GM12891 (cell line): ENCODE measurements around the gene LIF.
A peak's percentile ranks its signal among the peaks of the same experiment; 100 is the strongest.

Experiments used
- DNase-seq: peaks from one replicate; pipeline ENCODE4 v3.0.0; 2011; ENCODE audit warnings: low spot score; ENCODE audit not compliant: insufficient read length
- FAIRE-seq: peaks from 2 replicates; lab custom pipeline; 2011; peaks lifted over from hg19 to GRCh38; lab: Jason Lieb, UNC
- PAX5 ChIP-seq: IDR thresholded peaks from 2 replicates; pipeline ENCODE4 v1.6.1; 2011; ENCODE audit warnings: low read length, moderate library complexity, mild to moderate bottlenecking; ENCODE audit not compliant: insufficient read depth, severe bottlenecking
- POLR2A ChIP-seq: IDR thresholded peaks from 2 replicates; pipeline ENCODE4 v1.6.1; 2011; ENCODE audit warnings: low read depth, low read length, control low read depth
- POLR2AphosphoS5 ChIP-seq: IDR thresholded peaks from 2 replicates; pipeline ENCODE4 v1.6.1; 2011; ENCODE audit warnings: low read depth, low read length, control low read depth
- POU2F2 ChIP-seq: IDR thresholded peaks from 2 replicates; pipeline ENCODE4 v1.6.1; 2011; ENCODE audit warnings: low read depth, mild to moderate bottlenecking, control low read depth, low read length, moderate library complexity
- SPI1 ChIP-seq: IDR thresholded peaks from 2 replicates; pipeline ENCODE4 v1.6.1; 2011; ENCODE audit warnings: low read depth, low read length, control low read depth
- TAF1 ChIP-seq: IDR thresholded peaks from 2 replicates; pipeline ENCODE4 v1.6.1; 2011; ENCODE audit warnings: low read depth, low read length, control low read depth

The LIF gene

DNA sequence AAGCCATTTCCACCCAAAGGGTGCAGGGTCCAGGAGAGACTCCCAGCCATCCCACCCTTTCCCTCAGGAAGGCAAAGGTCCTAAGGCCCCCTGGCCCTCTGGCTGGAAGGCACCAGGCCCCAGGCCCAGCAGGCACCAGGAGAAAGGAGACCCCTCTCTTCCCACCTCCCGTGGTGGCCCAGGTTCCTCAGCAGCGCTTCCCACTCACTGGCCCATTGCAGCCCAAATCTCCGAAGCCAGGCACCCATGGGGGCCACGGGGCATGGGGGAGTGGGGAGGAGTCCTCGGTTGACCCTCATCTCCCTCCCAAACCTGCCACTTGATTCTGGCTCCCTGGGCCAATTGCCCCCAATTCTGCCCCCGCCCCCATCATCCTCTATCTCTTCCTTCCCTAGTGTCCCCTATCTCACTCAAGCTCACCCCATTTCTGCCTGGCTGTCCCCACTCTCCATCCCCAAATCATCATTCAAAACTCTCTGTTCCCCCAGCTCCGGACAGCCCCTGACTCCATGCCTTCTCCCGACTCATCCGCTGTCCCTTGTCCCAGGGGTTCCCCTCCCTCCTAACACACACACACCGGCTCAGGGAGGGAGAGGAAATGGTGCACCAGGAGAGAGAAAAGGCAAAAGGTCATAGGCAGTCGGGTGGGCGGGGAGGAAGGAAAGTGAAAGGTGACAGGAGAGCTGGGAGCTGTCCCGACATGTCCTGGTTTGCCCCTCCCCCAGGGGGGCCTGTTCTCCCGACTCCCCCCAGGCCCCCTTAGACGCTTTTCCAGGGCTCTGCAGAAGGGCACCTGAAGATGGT, 1.2 kb downstream of the LIF start:
- DNase-seq (no peak), FAIRE-seq (no peak)
- TF ChIP-seq PAX5 (no peak), TAF1 (no peak), POLR2A (no peak), SPI1 (no peak), POLR2AphosphoS5 (no peak), POU2F2 (no peak)

DNA sequence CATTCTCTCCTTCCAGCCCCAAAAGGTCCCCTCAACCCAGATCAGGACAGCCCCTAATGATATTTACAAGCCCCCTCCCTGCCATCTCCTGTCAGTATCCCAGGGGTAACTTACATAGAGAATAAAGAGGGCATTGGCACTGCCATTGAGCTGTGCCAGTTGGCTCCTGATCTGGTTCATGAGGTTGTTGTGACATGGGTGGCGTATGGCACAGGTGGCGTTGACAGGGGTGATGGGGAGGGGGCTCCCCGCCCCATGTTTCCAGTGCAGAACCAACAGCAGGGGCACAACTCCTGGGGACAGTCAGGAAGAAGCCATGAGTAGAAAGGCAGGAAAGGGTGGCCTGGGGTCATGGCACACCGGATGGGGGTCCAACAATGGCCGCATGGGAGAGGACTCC, 1.9 kb downstream of the LIF start:
- no peak for TF ChIP-seq POLR2A
- no peak for TF ChIP-seq POLR2AphosphoS5
- no peak for TF ChIP-seq PAX5
- TF ChIP-seq TAF1: no peak
- no peak for TF ChIP-seq POU2F2
- no peak for TF ChIP-seq SPI1
- DNase-seq: no peak
- FAIRE-seq: no peak

DNA sequence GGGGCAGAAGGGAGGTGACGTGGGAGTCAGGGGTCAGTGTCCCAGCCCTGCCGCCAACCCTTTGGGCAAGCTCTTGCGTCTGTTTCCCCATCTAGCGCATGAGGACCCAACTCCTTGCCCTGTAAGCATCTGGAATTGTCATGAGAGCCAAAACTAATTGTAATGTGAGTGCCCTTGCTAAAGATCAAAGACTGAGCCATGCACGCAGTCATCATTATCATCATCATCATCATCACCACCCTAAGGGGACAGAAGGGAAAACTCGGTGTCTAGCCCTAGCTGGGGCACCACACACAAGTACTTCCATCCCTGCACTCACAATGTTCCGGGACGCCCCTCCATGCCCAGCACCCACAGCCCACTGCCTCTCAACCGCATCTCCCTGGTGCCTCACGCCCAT, 2.5 kb downstream of the LIF start:
- FAIRE-seq (no peak), DNase-seq (no peak)
- TF ChIP-seq TAF1 (no peak), SPI1 (no peak), POLR2AphosphoS5 (no peak), PAX5 (no peak), POU2F2 (no peak), POLR2A (no peak)

GRCh38 chr22:30243661-30244060, 2.9 kb downstream of the LIF start:
- FAIRE-seq (no peak), DNase-seq (no peak)
- no peak for TF ChIP-seq PAX5

DNA sequence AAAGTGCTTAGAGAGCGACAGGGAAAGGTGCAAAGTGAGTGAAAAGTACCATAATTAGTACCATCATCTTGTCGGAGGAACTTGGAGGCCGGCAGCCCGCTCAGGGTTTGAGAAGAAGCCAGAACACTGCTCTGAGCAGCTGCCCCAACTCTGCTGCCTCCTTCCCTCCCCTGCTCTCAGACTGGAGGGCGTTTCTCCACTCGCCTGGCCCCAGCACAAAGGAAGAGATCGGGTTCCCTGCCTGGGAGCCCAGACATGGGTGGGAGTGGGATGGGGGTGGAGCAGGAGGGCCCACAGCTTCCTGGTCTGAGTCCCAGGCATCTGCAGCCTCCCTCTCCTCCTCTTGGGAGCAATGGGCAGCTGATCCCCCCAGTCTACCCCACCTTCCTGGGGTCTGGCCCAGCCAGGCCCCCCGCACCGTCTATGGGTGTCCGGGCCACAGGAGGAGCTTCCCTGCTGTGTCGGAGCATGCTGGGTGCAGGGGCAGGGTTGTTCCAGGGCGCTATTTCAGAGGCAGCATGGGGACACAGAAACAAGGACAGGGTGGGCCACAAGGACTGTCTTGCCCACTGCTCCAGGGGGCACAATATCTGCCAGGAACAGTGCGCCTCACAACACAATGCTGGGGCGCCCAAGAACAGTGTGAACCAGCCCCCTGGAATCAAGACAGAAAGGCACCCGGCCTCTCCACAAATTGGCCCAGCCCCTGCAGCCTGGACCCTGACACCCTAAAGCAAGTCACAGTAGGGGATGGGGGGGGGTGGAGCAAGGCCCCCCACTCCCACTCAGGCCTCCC, 4.8 kb downstream of the LIF start:
- TF ChIP-seq SPI1 (no peak), PAX5 (no peak), POU2F2 (no peak), TAF1 (no peak), POLR2A (no peak), POLR2AphosphoS5 (no peak)
- DNase-seq (no peak), FAIRE-seq (no peak)

DNA sequence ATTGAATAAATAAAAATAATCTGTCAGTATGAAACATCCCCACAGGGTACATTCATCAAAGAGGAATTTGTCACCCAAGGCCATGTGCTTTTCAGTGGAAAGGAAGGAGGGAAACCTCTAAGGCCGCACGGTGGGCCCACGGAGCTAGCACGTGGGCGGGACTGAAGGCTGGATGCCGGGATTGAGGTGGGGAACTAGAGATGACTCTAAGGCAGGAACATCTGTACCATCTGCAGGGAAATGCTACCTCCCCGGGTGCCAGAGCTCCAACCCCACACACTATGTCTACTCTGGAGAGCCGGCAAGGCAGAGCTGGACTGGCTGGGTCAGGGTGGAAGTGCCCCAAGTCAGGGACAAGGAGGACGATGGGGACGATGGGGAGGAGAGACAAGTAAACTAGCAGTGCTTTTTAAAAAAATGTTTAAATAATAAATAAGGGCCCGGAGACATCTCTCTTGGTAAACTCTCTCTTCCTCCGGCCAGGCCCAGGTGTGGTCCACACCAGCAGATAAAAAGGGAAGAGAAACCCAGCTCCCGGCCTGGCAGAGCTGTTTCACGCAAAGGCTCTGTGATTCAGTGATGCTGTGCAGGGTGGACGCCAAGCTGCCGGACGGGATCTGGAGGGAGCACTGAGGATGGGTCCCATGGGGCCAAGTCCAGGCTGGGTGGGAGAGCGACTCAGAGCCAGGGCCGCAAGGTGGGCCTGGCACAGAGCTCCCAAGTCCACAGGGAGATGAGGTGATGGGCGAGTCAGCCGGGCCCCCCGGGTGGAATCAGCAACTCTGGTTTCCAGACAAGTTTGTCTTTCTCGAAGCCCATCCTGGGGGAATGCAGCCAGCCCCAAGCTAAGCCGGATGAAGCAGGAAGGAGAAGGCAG, 5.8 kb downstream of the LIF start:
- FAIRE-seq (peak; percentile 69), DNase-seq (no peak)
- TF ChIP-seq SPI1 (peak; percentile 88), POLR2AphosphoS5 (no peak)

- DNase-seq (no peak), FAIRE-seq (no peak)
These were observed 6.8 kb downstream of the LIF start for GRCh38 chr22:30239488-30240405.

GRCh38 chr22:30238661-30239487, 7.7 kb downstream of the LIF start:
- TF ChIP-seq SPI1 (no peak), POLR2AphosphoS5 (no peak), TAF1 (no peak), PAX5 (no peak), POU2F2 (no peak), POLR2A (no peak)
- FAIRE-seq: no peak
- DNase-seq: no peak

More at GRCh38 chr22:30239488-30240405, 6.8 kb downstream of the LIF start:
- TF ChIP-seq TAF1 (no peak), POLR2AphosphoS5 (no peak), POU2F2 (no peak)
